ENCODE results near the gene ESRRG.

DNA sequence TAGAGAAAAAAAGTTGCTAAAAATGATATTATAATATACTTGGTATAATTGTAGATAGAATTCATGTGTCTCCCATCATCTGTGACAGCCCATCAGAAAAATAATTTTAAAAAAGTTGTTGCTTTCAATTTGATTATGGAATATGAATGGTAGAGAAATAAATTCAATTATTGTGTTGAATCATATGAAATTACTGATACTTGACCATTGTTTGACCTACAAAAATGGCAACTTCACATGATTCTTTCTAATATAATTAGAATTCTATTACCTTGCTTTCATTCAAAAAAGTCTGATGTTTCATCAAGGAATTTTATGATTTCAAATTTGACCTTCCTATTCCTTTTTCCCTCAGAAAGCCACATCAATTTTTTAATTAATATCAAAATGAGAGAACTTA lies 11.5 kb downstream of the ESRRG start:
- TF ChIP-seq CTCF (IDR thresholded peaks at IDR 0.05) (no peak), POLR2A (IDR thresholded peaks at IDR 0.05) (no peak)

All from thyroid gland (tissue), 4 donors.